HG02981 (cell line): ENCODE measurements around the gene ZC3H18.
A peak's percentile ranks its signal among the peaks of the same experiment; 100 is the strongest.

Experiments used
- ATAC-seq: cut with Tn5 transposase; IDR thresholded peaks from one replicate; pipeline ENCODE4 v1.9.1; 2021; ENCODE audit warnings: mild to moderate bottlenecking, moderate library complexity; ENCODE audit not compliant: unreplicated experiment

The ZC3H18 gene

GRCh38 chr16:88532434-88533241, 37.6 kb upstream of the ZC3H18 start:
- ATAC-seq = no peak

GRCh38 chr16:88533381-88533917, 36.8 kb upstream of the ZC3H18 start:
- ATAC-seq = no peak

GRCh38 chr16:88533932-88534637, 36.1 kb upstream of the ZC3H18 start:
- peak; percentile 70 for ATAC-seq

- ATAC-seq = peak; percentile 29
Measured at GRCh38 chr16:88534638-88535190, 35.5 kb upstream of the ZC3H18 start.

GRCh38 chr16:88535191-88535856, 34.9 kb upstream of the ZC3H18 start:
- no peak for ATAC-seq

GRCh38 chr16:88535857-88536222, 34.4 kb upstream of the ZC3H18 start:
- no peak for ATAC-seq

- no peak for ATAC-seq
Measured at GRCh38 chr16:88536510-88536909, 33.7 kb upstream of the ZC3H18 start.

- ATAC-seq = no peak
Measured at GRCh38 chr16:88536971-88537751, 33.0 kb upstream of the ZC3H18 start.

- no peak for ATAC-seq
Measured at GRCh38 chr16:88537859-88538258, 32.3 kb upstream of the ZC3H18 start.

GRCh38 chr16:88538366-88539060, 31.7 kb upstream of the ZC3H18 start:
- ATAC-seq = no peak

- no peak for ATAC-seq
Measured at GRCh38 chr16:88539261-88539651, 30.9 kb upstream of the ZC3H18 start.

- ATAC-seq = no peak
Measured at GRCh38 chr16:88539652-88540345, 30.4 kb upstream of the ZC3H18 start.

- ATAC-seq = no peak
Measured at GRCh38 chr16:88540346-88540977, 29.7 kb upstream of the ZC3H18 start.

GRCh38 chr16:88541831-88542616, 28.2 kb upstream of the ZC3H18 start:
- no peak for ATAC-seq

GRCh38 chr16:88543230-88543813, 26.9 kb upstream of the ZC3H18 start:
- no peak for ATAC-seq

GRCh38 chr16:88545781-88546180, 24.4 kb upstream of the ZC3H18 start:
- ATAC-seq = no peak

- ATAC-seq = no peak
Measured at GRCh38 chr16:88548131-88548874, 21.9 kb upstream of the ZC3H18 start.
